Fibroblast of skin of back (primary cell): Measurements from ENCODE around the gene OSTF1.
A peak's percentile ranks its signal among the peaks of the same experiment; 100 is the strongest.

Experiments
- DNase-seq: peaks from one replicate; pipeline ENCODE4 v3.0.0-alpha.2; 2013

The OSTF1 gene

GRCh38 chr9:75085640-75086039 lies 2.7 kb upstream of the OSTF1 start:
- DNase-seq, result no peak

- DNase-seq, result no peak
Measured at GRCh38 chr9:75086541-75087288, 1.6 kb upstream of the OSTF1 start.

- DNase-seq, result peak; percentile 52
Measured at GRCh38 chr9:75087289-75087823, 958 bp upstream of the OSTF1 start.

GRCh38 chr9:75088646-75089372 lies 495 bp downstream of the OSTF1 start:
- DNase-seq, result peak; percentile 75

- DNase-seq, result no peak
Measured at GRCh38 chr9:75089373-75089766, 1.1 kb downstream of the OSTF1 start.

- no peak for DNase-seq
Measured at GRCh38 chr9:75090579-75090978, 2.3 kb downstream of the OSTF1 start.

GRCh38 chr9:75092766-75093165 lies 4.5 kb downstream of the OSTF1 start:
- DNase-seq, result no peak

- DNase-seq, result no peak
Measured at GRCh38 chr9:75096796-75097195, 8.5 kb downstream of the OSTF1 start.

GRCh38 chr9:75101004-75101588 lies 12.8 kb downstream of the OSTF1 start:
- DNase-seq, result no peak

GRCh38 chr9:75102177-75102790 lies 14.0 kb downstream of the OSTF1 start:
- DNase-seq, result no peak

- DNase-seq, result no peak
Measured at GRCh38 chr9:75104607-75105006, 16.3 kb downstream of the OSTF1 start.

GRCh38 chr9:75105019-75105540 lies 16.8 kb downstream of the OSTF1 start:
- DNase-seq, result no peak

- DNase-seq, result no peak
Measured at GRCh38 chr9:75105841-75106240, 17.5 kb downstream of the OSTF1 start.

GRCh38 chr9:75106857-75107256 lies 18.5 kb downstream of the OSTF1 start:
- DNase-seq, result no peak

GRCh38 chr9:75108571-75108970 lies 20.3 kb downstream of the OSTF1 start:
- DNase-seq, result peak; percentile 47

GRCh38 chr9:75109210-75109839 lies 21.0 kb downstream of the OSTF1 start:
- DNase-seq, result no peak

GRCh38 chr9:75111019-75111622 lies 22.8 kb downstream of the OSTF1 start:
- DNase-seq, result no peak

- no peak for DNase-seq
Measured at GRCh38 chr9:75112789-75113188, 24.5 kb downstream of the OSTF1 start.

- no peak for DNase-seq
Measured at GRCh38 chr9:75116306-75116705, 28.0 kb downstream of the OSTF1 start.

- DNase-seq, result no peak
Measured at GRCh38 chr9:75117564-75117963, 29.2 kb downstream of the OSTF1 start.

- DNase-seq, result no peak
Measured at GRCh38 chr9:75120686-75121085, 32.4 kb downstream of the OSTF1 start.
